Prostate gland (tissue), 1 donor: Measurements from ENCODE around the gene SIGLEC7.

Experiments
- POLR2A ChIP-seq: fragments of 450-650 bp; IDR thresholded peaks from one replicate; pipeline ENCODE4 v1.6.1; 2016; ENCODE audit warnings: antibody characterized with exemption, mild to moderate bottlenecking
- POLR2AphosphoS5 ChIP-seq: sonication (generic); formaldehyde crosslinking; IDR thresholded peaks from one replicate; pipeline ENCODE4 v1.6.1; 2017; ENCODE audit warnings: antibody characterized with exemption

GRCh38 chr19:51093101-51093500 lies 49.0 kb upstream of the SIGLEC7 start:
- TF ChIP-seq POLR2A, result no peak
- no peak for TF ChIP-seq POLR2AphosphoS5
